ENCODE data around the gene POLR3H.

The POLR3H gene

GRCh38 chr22:41511521-41511968, 32.7 kb downstream of the POLR3H start:
- no peak overlapping the region for H3K4me3 ChIP-seq
- DNase-seq (ENCODE audit: low spot score in 2 of 2), result no peak
- no peaks in the 10 kb centered on the region for H3K27me3 ChIP-seq (ENCODE audit: low read depth)
- peaks cover 62% of the 10 kb centered on the region for H3K36me3 ChIP-seq (replicated peaks)
- in situ Hi-C loops (cut with MboI; ENCODE audit: low sequenced_read_pairs), result no loop called here
- peaks cover 2% of the 10 kb centered on the region; the same call in 1 of the 2 replicates for H3K4me1 ChIP-seq
- H3K9me3 ChIP-seq, result no peaks in the 10 kb centered on the region

GRCh38 chr22:41508770-41509170, 35.5 kb downstream of the POLR3H start:
- H3K36me3 ChIP-seq (replicated peaks), result peaks cover 45% of the 10 kb centered on the region
- no peak overlapping the region for H3K4me3 ChIP-seq
- no peaks in the 10 kb centered on the region for H3K27me3 ChIP-seq (ENCODE audit: low read depth)
- H3K9me3 ChIP-seq, result no peaks in the 10 kb centered on the region
- H3K4me1 ChIP-seq, result peaks cover 2% of the 10 kb centered on the region; the same call in 1 of the 2 replicates
- DNase-seq (ENCODE audit: low spot score in 2 of 2), result no peak
- in situ Hi-C loops (cut with MboI; ENCODE audit: low sequenced_read_pairs), result no loop called here

GRCh38 chr22:41507330-41508063, 36.8 kb downstream of the POLR3H start:
- Histone ChIP-seq H3K4me1 (no peaks in the 10 kb centered on the region; the same call in 1 of the 2 replicates), H3K27me3 (ENCODE audit: low read depth) (no peaks in the 10 kb centered on the region), H3K9me3 (no peaks in the 10 kb centered on the region), H3K36me3 (replicated peaks) (peaks cover 37% of the 10 kb centered on the region), H3K4me3 (no peak overlapping the region)
- in situ Hi-C loops (cut with MboI; ENCODE audit: low sequenced_read_pairs), result no loop called here
- DNase-seq (ENCODE audit: low spot score in 2 of 2), result no peak

GRCh38 chr22:41505511-41506220, 38.6 kb downstream of the POLR3H start:
- Histone ChIP-seq H3K9me3 (no peaks in the 10 kb centered on the region), H3K4me3 (no peak overlapping the region), H3K4me1 (no peaks in the 10 kb centered on the region), H3K36me3 (replicated peaks) (peaks cover 32% of the 10 kb centered on the region), H3K27me3 (ENCODE audit: low read depth) (no peaks in the 10 kb centered on the region)
- in situ Hi-C loops (cut with MboI; ENCODE audit: low sequenced_read_pairs), result no loop called here
- DNase-seq (ENCODE audit: low spot score in 2 of 2), result no peak

- peaks cover 30% of the 10 kb centered on the region for H3K36me3 ChIP-seq (replicated peaks)
- H3K27me3 ChIP-seq (ENCODE audit: low read depth), result no peaks in the 10 kb centered on the region
- in situ Hi-C loops (cut with MboI; ENCODE audit: low sequenced_read_pairs), result no loop called here
- H3K4me1 ChIP-seq, result no peaks in the 10 kb centered on the region
- DNase-seq (ENCODE audit: low spot score in 2 of 2), result no peak
- no peak overlapping the region for H3K4me3 ChIP-seq
- no peaks in the 10 kb centered on the region for H3K9me3 ChIP-seq
Observed at GRCh38 chr22:41504816-41505215, 39.5 kb downstream of the POLR3H start.

GRCh38 chr22:41504397-41504796, 39.9 kb downstream of the POLR3H start:
- H3K36me3 ChIP-seq (replicated peaks), result peaks cover 34% of the 10 kb centered on the region
- DNase-seq (ENCODE audit: low spot score in 2 of 2), result no peak
- no peaks in the 10 kb centered on the region for H3K27me3 ChIP-seq (ENCODE audit: low read depth)
- H3K9me3 ChIP-seq, result no peaks in the 10 kb centered on the region
- H3K4me3 ChIP-seq, result no peak overlapping the region
- in situ Hi-C loops (cut with MboI; ENCODE audit: low sequenced_read_pairs), result no loop called here
- no peaks in the 10 kb centered on the region for H3K4me1 ChIP-seq

GRCh38 chr22:41501209-41501608, 43.1 kb downstream of the POLR3H start:
- Histone ChIP-seq H3K27me3 (ENCODE audit: low read depth) (no peaks in the 10 kb centered on the region), H3K4me1 (no peaks in the 10 kb centered on the region), H3K36me3 (replicated peaks) (peaks cover 26% of the 10 kb centered on the region), H3K9me3 (no peaks in the 10 kb centered on the region), H3K4me3 (no peak overlapping the region)
- no peak for DNase-seq (ENCODE audit: low spot score in 2 of 2)
- in situ Hi-C loops (cut with MboI; ENCODE audit: low sequenced_read_pairs), result no loop called here

GRCh38 chr22:41500303-41500702, 44.0 kb downstream of the POLR3H start:
- H3K27me3 ChIP-seq (ENCODE audit: low read depth), result no peaks in the 10 kb centered on the region
- no peaks in the 10 kb centered on the region for H3K4me1 ChIP-seq
- no peaks in the 10 kb centered on the region for H3K9me3 ChIP-seq
- no peak overlapping the region for H3K4me3 ChIP-seq
- in situ Hi-C loops (cut with MboI; ENCODE audit: low sequenced_read_pairs), result no loop called here
- DNase-seq (ENCODE audit: low spot score in 2 of 2), result no peak
- peaks cover 26% of the 10 kb centered on the region for H3K36me3 ChIP-seq (replicated peaks)

GRCh38 chr22:41499624-41500280, 44.5 kb downstream of the POLR3H start:
- no peaks in the 10 kb centered on the region for H3K4me1 ChIP-seq
- H3K36me3 ChIP-seq (replicated peaks), result peaks cover 26% of the 10 kb centered on the region

GRCh38 chr22:41498303-41498835, 45.9 kb downstream of the POLR3H start:
- Histone ChIP-seq H3K36me3 (replicated peaks) (peaks cover 17% of the 10 kb centered on the region), H3K27me3 (ENCODE audit: low read depth) (no peaks in the 10 kb centered on the region), H3K9me3 (no peaks in the 10 kb centered on the region), H3K4me3 (no peak overlapping the region), H3K4me1 (no peaks in the 10 kb centered on the region)
- DNase-seq (ENCODE audit: low spot score in 2 of 2), result no peak
- in situ Hi-C loops (cut with MboI; ENCODE audit: low sequenced_read_pairs), result no loop called here

More at GRCh38 chr22:41499624-41500280, 44.5 kb downstream of the POLR3H start:
- Histone ChIP-seq H3K9me3 (no peaks in the 10 kb centered on the region), H3K4me3 (no peak overlapping the region), H3K27me3 (ENCODE audit: low read depth) (no peaks in the 10 kb centered on the region)
- DNase-seq (ENCODE audit: low spot score in 2 of 2), result no peak
- in situ Hi-C loops (cut with MboI; ENCODE audit: low sequenced_read_pairs), result no loop called here

GRCh38 chr22:41491374-41492100, 52.7 kb downstream of the POLR3H start:
- H3K4me1 ChIP-seq, result peaks cover 22% of the 10 kb centered on the region
- 0 out of 2 replicates have a peak, but pooled peaks cover 7% of the 10 kb centered on the region for H3K36me3 ChIP-seq (replicated peaks)
- no peak for DNase-seq (ENCODE audit: low spot score in 2 of 2)
- H3K27me3 ChIP-seq (ENCODE audit: low read depth), result no peaks in the 10 kb centered on the region
- no peak overlapping the region for H3K4me3 ChIP-seq
- no peaks in the 10 kb centered on the region for H3K9me3 ChIP-seq
- in situ Hi-C loops (cut with MboI; ENCODE audit: low sequenced_read_pairs), result no loop called here

- Histone ChIP-seq H3K4me3 (no peak overlapping the region), H3K27me3 (ENCODE audit: low read depth) (no peaks in the 10 kb centered on the region), H3K36me3 (replicated peaks) (0 out of 2 replicates have a peak, but pooled peaks cover 7% of the 10 kb centered on the region), H3K9me3 (no peaks in the 10 kb centered on the region), H3K4me1 (peaks cover 22% of the 10 kb centered on the region)
- no peak for DNase-seq (ENCODE audit: low spot score in 2 of 2)
- in situ Hi-C loops (cut with MboI; ENCODE audit: low sequenced_read_pairs), result no loop called here
Observed at GRCh38 chr22:41488596-41489385, 55.5 kb downstream of the POLR3H start.
